ENCODE measurements around the gene SFMBT2. TPM values are rescaled to one million over a fixed set of nuclear protein-coding genes. Genes with fewer than 3 reads are reported as not detected.

Gene SFMBT2
- total RNA-seq, 1 donor from 2014 or later: 7.0 TPM

DNA sequence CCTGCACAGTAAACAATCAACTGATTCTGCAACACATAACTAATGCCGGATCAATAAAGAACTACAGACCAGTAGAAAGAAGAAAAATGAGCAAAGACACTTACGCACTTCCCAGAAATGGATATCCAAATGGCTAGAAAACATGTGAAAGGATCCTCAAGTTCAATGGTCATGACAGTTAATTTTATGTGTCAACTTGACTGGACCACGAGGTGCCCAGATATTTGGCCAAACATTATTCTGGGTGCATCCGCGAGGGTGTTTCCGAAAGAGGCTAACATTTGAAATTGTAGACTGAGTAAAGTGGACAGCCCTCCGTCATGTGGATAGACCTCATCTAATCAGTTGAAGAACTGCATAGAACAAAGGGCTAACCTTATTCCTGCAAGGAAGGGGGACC is 102.0 kb downstream of the SFMBT2 start:
- DNase-seq (ENCODE audit: low read depth, low spot score): no peak
- Mint-ChIP-seq H3K4me1 (peaks cover 10% of the 10 kb centered on the region), H3K4me3 (no peak overlapping the region), H3K9me3 (no peaks in the 10 kb centered on the region), H3K27ac (ENCODE audit: unreplicated experiment) (no peak overlapping the region), H3K27me3 (ENCODE audit: low read depth) (no peaks in the 10 kb centered on the region), H3K36me3 (ENCODE audit: low read depth) (peaks cover 3% of the 10 kb centered on the region)
- TF ChIP-seq CTCF (conservative IDR thresholded peaks at IDR 0.05): no peak

DNA sequence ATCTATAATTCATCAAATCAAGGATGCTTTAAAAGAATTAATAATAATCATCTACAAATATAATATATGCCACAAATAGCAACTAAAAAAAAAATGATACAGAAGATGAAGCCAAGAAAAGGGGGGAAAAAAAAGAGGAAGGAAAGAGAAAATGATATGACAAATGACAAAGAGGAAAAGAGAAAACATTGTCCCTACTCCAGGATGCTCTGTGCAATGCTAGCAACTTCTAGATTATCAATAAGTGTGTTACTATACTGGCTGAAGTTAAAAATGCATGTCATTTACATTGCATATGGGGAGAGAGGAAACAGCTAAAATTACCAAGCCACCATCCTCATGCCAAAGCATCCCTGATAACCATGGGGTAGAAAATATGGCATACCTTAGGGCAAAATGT is 104.2 kb downstream of the SFMBT2 start:
- Mint-ChIP-seq H3K27ac (ENCODE audit: unreplicated experiment) (no peak overlapping the region), H3K27me3 (ENCODE audit: low read depth) (no peaks in the 10 kb centered on the region), H3K4me3 (no peak overlapping the region), H3K9me3 (no peaks in the 10 kb centered on the region), H3K36me3 (ENCODE audit: low read depth) (peaks cover 3% of the 10 kb centered on the region), H3K4me1 (peaks cover 18% of the 10 kb centered on the region)
- no peak for DNase-seq (ENCODE audit: low read depth, low spot score)
- no peak for TF ChIP-seq CTCF (conservative IDR thresholded peaks at IDR 0.05)

- DNase-seq (ENCODE audit: low read depth, low spot score): no peak
- peak overlapping the region; percentile 22 for H3K27ac Mint-ChIP-seq (ENCODE audit: unreplicated experiment)
- H3K27me3 Mint-ChIP-seq (ENCODE audit: low read depth): no peaks in the 10 kb centered on the region
- peaks cover 18% of the 10 kb centered on the region for H3K4me1 Mint-ChIP-seq
- H3K36me3 Mint-ChIP-seq (ENCODE audit: low read depth): peaks cover 3% of the 10 kb centered on the region
- H3K4me3 Mint-ChIP-seq: no peak overlapping the region
- H3K9me3 Mint-ChIP-seq: no peaks in the 10 kb centered on the region
- no peak for TF ChIP-seq CTCF (conservative IDR thresholded peaks at IDR 0.05)
Measured at GRCh38 chr10:7306147-7306546, 104.7 kb downstream of the SFMBT2 start.

DNA sequence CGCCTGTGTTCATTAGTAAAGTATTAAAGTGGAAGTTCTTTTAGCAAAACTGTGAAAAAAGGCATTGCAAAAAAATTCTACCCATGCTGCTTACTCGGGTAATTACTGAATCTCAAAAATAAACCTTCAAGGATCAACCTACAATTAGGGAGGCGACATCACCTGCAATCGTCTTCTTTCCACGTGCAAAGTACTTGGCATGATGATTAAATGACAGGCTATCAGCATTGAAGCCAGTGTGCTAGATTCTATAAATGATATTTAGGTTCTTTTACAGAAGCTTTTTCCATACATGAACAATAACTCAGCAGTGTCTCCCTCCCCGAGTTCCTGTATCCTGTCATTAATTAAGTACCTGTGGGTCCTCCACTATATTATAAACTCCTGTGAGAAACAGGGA is 105.8 kb downstream of the SFMBT2 start:
- Mint-ChIP-seq H3K4me3 (no peak overlapping the region), H3K27ac (ENCODE audit: unreplicated experiment) (no peak overlapping the region), H3K4me1 (peaks cover 22% of the 10 kb centered on the region), H3K27me3 (ENCODE audit: low read depth) (no peaks in the 10 kb centered on the region), H3K9me3 (no peaks in the 10 kb centered on the region), H3K36me3 (ENCODE audit: low read depth) (peaks cover 3% of the 10 kb centered on the region)
- no peak for DNase-seq (ENCODE audit: low read depth, low spot score)
- TF ChIP-seq CTCF (conservative IDR thresholded peaks at IDR 0.05): no peak

DNA sequence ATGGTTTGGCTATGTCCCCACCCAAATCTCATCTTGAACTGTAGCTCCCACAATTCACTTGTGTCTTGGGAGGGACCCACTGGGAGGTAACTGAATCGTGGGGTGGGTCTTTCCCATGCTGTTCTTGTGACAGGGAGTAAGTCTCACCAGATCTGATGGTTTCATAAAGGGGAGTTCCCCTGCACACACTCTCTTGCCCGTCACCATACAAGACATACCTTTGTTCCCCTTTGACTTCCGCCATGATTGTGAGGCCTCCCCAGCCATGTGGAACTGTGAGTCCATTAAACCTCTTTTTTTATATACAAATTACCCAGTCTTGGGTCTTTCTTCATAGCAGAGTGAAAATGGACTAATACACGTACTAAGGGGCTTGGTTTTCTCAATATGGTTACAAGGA is 106.7 kb downstream of the SFMBT2 start:
- Mint-ChIP-seq H3K27me3 (ENCODE audit: low read depth) (no peaks in the 10 kb centered on the region), H3K4me3 (no peak overlapping the region), H3K9me3 (no peaks in the 10 kb centered on the region), H3K27ac (ENCODE audit: unreplicated experiment) (no peak overlapping the region), H3K4me1 (peaks cover 22% of the 10 kb centered on the region), H3K36me3 (ENCODE audit: low read depth) (peaks cover 3% of the 10 kb centered on the region)
- TF ChIP-seq CTCF (conservative IDR thresholded peaks at IDR 0.05): no peak
- no peak for DNase-seq (ENCODE audit: low read depth, low spot score)
